ENCODE data around the gene PRKCH. TPM values are rescaled to one million over a fixed set of nuclear protein-coding genes. Genes with fewer than 3 reads are reported as not detected.

Gene PRKCH
- total RNA-seq, 1 experiment from 2014 or later, result 10.3 TPM

DNA sequence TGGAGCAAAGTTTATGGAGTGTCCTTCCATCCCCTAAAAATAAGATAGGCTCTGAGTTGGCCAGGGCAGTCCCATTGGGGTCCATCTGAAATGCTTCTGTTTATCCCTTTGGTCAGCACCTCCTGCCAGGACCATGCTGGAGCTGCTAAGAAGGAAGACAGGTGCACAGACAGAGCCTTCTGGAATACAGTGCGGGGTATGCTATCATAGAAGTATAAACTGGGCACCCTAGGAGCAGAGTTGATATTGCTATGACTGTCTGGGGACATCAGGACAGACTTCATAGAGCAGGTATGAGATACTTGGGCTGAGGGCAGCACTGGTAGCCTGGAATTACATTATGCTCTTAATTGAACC, 203.5 kb downstream of the PRKCH start (continued):
- no peak for TF ChIP-seq PRDM15 (CRISPR knock-in tag; IDR thresholded peaks at IDR 0.05)
- no peak for TF ChIP-seq PRRX2 (CRISPR knock-in tag; IDR thresholded peaks at IDR 0.05)
- TF ChIP-seq, protein P1, sequence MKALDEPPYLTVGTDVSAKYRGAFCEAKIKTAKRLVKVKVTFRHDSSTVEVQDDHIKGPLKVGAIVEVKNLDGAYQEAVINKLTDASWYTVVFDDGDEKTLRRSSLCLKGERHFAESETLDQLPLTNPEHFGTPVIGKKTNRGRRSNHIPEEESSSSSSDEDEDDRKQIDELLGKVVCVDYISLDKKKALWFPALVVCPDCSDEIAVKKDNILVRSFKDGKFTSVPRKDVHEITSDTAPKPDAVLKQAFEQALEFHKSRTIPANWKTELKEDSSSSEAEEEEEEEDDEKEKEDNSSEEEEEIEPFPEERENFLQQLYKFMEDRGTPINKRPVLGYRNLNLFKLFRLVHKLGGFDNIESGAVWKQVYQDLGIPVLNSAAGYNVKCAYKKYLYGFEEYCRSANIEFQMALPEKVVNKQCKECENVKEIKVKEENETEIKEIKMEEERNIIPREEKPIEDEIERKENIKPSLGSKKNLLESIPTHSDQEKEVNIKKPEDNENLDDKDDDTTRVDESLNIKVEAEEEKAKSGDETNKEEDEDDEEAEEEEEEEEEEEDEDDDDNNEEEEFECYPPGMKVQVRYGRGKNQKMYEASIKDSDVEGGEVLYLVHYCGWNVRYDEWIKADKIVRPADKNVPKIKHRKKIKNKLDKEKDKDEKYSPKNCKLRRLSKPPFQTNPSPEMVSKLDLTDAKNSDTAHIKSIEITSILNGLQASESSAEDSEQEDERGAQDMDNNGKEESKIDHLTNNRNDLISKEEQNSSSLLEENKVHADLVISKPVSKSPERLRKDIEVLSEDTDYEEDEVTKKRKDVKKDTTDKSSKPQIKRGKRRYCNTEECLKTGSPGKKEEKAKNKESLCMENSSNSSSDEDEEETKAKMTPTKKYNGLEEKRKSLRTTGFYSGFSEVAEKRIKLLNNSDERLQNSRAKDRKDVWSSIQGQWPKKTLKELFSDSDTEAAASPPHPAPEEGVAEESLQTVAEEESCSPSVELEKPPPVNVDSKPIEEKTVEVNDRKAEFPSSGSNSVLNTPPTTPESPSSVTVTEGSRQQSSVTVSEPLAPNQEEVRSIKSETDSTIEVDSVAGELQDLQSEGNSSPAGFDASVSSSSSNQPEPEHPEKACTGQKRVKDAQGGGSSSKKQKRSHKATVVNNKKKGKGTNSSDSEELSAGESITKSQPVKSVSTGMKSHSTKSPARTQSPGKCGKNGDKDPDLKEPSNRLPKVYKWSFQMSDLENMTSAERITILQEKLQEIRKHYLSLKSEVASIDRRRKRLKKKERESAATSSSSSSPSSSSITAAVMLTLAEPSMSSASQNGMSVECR (CRISPR knock-in tag; IDR thresholded peaks at IDR 0.05; ENCODE audit: borderline replicate concordance), result no peak
- TF ChIP-seq ATF1 (CRISPR knock-in tag; IDR thresholded peaks at IDR 0.05), result no peak
- TF ChIP-seq MXD4 (CRISPR knock-in tag; IDR thresholded peaks at IDR 0.05; ENCODE audit: borderline replicate concordance), result no peak
- TF ChIP-seq, protein P2, sequence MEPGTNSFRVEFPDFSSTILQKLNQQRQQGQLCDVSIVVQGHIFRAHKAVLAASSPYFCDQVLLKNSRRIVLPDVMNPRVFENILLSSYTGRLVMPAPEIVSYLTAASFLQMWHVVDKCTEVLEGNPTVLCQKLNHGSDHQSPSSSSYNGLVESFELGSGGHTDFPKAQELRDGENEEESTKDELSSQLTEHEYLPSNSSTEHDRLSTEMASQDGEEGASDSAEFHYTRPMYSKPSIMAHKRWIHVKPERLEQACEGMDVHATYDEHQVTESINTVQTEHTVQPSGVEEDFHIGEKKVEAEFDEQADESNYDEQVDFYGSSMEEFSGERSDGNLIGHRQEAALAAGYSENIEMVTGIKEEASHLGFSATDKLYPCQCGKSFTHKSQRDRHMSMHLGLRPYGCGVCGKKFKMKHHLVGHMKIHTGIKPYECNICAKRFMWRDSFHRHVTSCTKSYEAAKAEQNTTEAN (CRISPR knock-in tag; IDR thresholded peaks at IDR 0.05), result no peak
- no peak for TF ChIP-seq CTCF (IDR thresholded peaks at IDR 0.05)
- no peak for TF ChIP-seq ZNF232 (CRISPR knock-in tag; IDR thresholded peaks at IDR 0.05)
- TF ChIP-seq, protein P3, sequence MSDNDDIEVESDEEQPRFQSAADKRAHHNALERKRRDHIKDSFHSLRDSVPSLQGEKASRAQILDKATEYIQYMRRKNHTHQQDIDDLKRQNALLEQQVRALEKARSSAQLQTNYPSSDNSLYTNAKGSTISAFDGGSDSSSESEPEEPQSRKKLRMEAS (CRISPR knock-in tag; IDR thresholded peaks at IDR 0.05), result no peak
- TF ChIP-seq ZNF263 (CRISPR knock-in tag; IDR thresholded peaks at IDR 0.05; ENCODE audit: low read depth), result no peak
- TF ChIP-seq OVOL2 (CRISPR knock-in tag; IDR thresholded peaks at IDR 0.05; ENCODE audit: borderline replicate concordance), result no peak
- no peak for TF ChIP-seq ZNF423 (CRISPR knock-in tag; IDR thresholded peaks at IDR 0.05)
- TF ChIP-seq ZNF317 (CRISPR knock-in tag; IDR thresholded peaks at IDR 0.05; ENCODE audit: borderline replicate concordance, low read depth), result no peak

DNA sequence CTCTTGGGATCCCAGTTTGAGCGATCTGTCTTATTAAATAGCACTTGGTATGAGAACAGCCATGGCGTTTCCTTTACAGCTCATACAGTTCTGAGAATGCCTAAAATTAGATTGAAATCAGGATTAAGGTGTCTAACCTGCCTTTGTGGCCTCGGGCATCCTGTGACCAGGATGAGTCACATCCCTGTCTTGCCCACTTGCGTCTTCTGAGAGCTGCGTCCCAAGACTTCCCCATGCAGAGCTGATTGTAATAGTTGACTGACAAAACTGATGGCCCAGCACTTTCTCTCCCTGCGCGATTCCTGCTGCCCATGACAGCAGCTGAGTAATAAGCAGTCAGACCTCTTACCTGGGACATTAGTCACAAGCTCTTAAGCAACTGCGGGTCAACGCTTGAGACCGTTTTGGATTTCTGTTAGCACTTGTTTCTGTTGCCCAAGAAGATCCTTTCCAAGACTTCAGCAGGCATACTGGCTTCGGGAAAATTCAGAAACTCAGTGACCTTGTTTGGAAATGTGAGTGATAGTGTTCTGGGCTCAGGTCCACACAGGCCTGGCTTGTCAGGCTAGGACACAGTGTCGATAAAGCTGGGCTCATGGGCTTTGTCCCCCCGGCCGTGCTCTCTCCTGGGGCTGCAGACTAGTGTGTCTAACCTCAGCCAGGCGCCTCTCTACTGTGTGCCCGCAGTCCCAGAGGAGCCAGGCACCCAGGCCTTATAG, 204.1 kb downstream of the PRKCH start:
- ChIA-PET POLR2A (interaction anchor here (0.5 kb wide), 1 partner anchor 787 kb away, joined by 5 read pairs; no protein-coding TSS in a partner anchor), CTCF (interaction anchor here (1.0 to 1.1 kb wide), 2 partner anchors 23 to 34 kb away, joined by 3 to 4 read pairs; no protein-coding TSS in a partner anchor)
- ATAC-seq, result no peak
- DNase-seq (ENCODE audit: low spot score), result no peak
- TF ChIP-seq ZNF396 (CRISPR knock-in tag; IDR thresholded peaks at IDR 0.05; ENCODE audit: borderline replicate concordance), result no peak
- no peak for TF ChIP-seq SMAD4 (CRISPR knock-in tag; IDR thresholded peaks at IDR 0.05)
- TF ChIP-seq NFATC4 (CRISPR knock-in tag; IDR thresholded peaks at IDR 0.05), result no peak
- Mint-ChIP-seq H3K9me3 (no peaks in the 10 kb centered on the region), H3K4me3 (no peak overlapping the region), H3K4me1 (peaks cover 28% of the 10 kb centered on the region), H3K27ac (no peak overlapping the region), H3K27me3 (ENCODE audit: low read depth) (no peaks in the 10 kb centered on the region; the same call in 1 of the 2 replicates), H3K36me3 (no peaks in the 10 kb centered on the region)

Data from WTC11 (cell line).